Smooth muscle cell (in vitro differentiated cells): ENCODE data around the gene UNC5CL. TPM values are rescaled to one million over a fixed set of nuclear protein-coding genes. Genes with fewer than 3 reads are reported as not detected.

Source experiments
- DNase-seq: peaks from one replicate; lab custom pipeline; 2025; ENCODE audit not compliant: unreplicated experiment; lab: John Stamatoyannopoulos, UW
- H2AFZ ChIP-seq: fragments of 200-600 bp; sonication (generic); 2 replicates; pipeline ENCODE4 v1.6.0; 2016; ENCODE audit warnings: antibody characterized with exemption, low read depth, mild to moderate bottlenecking
- H3F3A ChIP-seq: fragments of 200-600 bp; sonication (generic); 2 replicates; pipeline ENCODE4 v1.6.0; 2017; ENCODE audit warnings: antibody characterized with exemption, low read depth
- H3K27ac ChIP-seq: fragments of 200-600 bp; sonication (generic); 2 replicates; pipeline ENCODE4 v1.5.1; 2016; ENCODE audit warnings: low read depth, mild to moderate bottlenecking
- H3K27me3 ChIP-seq: fragments of 200-600 bp; sonication (generic); 2 replicates; pipeline ENCODE4 v1.6.1; 2016; ENCODE audit warnings: low read depth, mild to moderate bottlenecking
- H3K36me3 ChIP-seq: fragments of 200-600 bp; sonication (generic); 2 replicates; pipeline ENCODE4 v1.5.1; 2016; ENCODE audit warnings: low read depth
- H3K4me1 ChIP-seq: fragments of 200-600 bp; sonication (generic); 2 replicates; pipeline ENCODE4 v1.5.1; 2016; ENCODE audit warnings: low read depth
- H3K4me2 ChIP-seq: fragments of 200-600 bp; sonication (generic); 2 replicates; pipeline ENCODE4 v1.6.0; 2016; ENCODE audit warnings: mild to moderate bottlenecking
- H3K4me3 ChIP-seq: fragments of 200-600 bp; sonication (generic); 2 replicates; pipeline ENCODE4 v1.5.1; 2016; ENCODE audit warnings: mild to moderate bottlenecking
- H3K79me2 ChIP-seq: fragments of 200-600 bp; sonication (generic); 2 replicates; pipeline ENCODE4 v1.6.0; 2016; ENCODE audit warnings: low read depth, mild to moderate bottlenecking
- H3K9ac ChIP-seq: fragments of 200-600 bp; sonication (generic); 2 replicates; pipeline ENCODE4 v1.6.0; 2016; ENCODE audit warnings: low read depth
- H3K9me3 ChIP-seq: fragments of 200-600 bp; sonication (generic); replicated peaks from 2 replicates; pipeline ENCODE4 v1.5.1; 2016; ENCODE audit warnings: low read depth
- H4K20me1 ChIP-seq: fragments of 200-600 bp; sonication (generic); 2 replicates; pipeline ENCODE4 v1.6.0; 2016; ENCODE audit warnings: low read depth
- WGBS: methylation state at CpG from one replicate; pipeline ENCODE4 v1.1.7; 2016; ENCODE audit warnings: low lambda C conversion rate; 5-methylcytosine and 5-hydroxymethylcytosine counted together
- polyA plus RNA-seq: library from polyadenylated mRNA; unstranded; fragments of >200 nt; fragmentation: Nextera tagmentation; extraction: Ambion mirVana; gene quantifications from 2 replicates; pipeline ENCODE4 v1.2.1, GENCODE V29; 2016
- total RNA-seq: library from RNA; depleted of rRNA; stranded (reverse); fragments of >200 nt; gene quantifications from 2 replicates; pipeline ENCODE4 v1.2.3, GENCODE V29; 2014
- TF ChIP-seq, protein P1 (sequence below): fragments of 200-600 bp; sonication (generic); IDR thresholded peaks from 2 replicates; pipeline ENCODE4 v1.5.1; 2017; ENCODE audit warnings: borderline replicate concordance, mild to moderate bottlenecking, antibody characterized with exemption; ENCODE audit not compliant: insufficient read depth, poor library complexity, severe bottlenecking

Gene UNC5CL
- total and polyA plus RNA-seq, 2 experiments from 2014 or later, result 1.1 to 3.4 TPM

DNA sequence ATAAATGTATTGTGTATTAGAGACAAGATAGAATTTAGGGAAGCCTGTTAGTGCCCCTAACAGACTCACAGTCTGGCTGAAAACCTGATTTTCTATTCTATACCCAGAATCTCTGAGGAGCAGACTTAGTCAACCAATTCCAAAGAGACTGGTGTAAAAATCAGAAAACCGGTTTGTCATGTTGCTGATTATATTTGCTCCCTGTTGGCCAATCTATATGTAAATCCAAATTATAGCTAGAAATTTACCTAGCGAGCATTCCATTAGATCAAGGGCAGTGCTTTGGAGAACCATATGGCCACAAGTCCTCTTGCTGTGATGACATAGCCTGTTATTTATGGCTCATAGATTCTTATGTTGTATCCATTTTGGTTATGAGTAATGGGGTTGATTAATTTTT, 38.5 kb upstream of the UNC5CL start:
- Histone ChIP-seq H3K27ac (no peak overlapping the region), H3F3A (no peaks in the 10 kb centered on the region), H3K9ac (no peak overlapping the region), H3K36me3 (peaks cover 12% of the 10 kb centered on the region), H3K4me1 (peaks cover 29% of the 10 kb centered on the region), H3K4me2 (no peak overlapping the region), H3K4me3 (no peak overlapping the region), H3K79me2 (peaks cover 90% of the 10 kb centered on the region), H3K9me3 (no peaks in the 10 kb centered on the region), H4K20me1 (peaks cover 89% of the 10 kb centered on the region), H2AFZ (no peak overlapping the region), H3K27me3 (no peaks in the 10 kb centered on the region)
- 100% methylated on average over 2 of the region's 2 CpGs for WGBS
- TF ChIP-seq, protein P1, sequence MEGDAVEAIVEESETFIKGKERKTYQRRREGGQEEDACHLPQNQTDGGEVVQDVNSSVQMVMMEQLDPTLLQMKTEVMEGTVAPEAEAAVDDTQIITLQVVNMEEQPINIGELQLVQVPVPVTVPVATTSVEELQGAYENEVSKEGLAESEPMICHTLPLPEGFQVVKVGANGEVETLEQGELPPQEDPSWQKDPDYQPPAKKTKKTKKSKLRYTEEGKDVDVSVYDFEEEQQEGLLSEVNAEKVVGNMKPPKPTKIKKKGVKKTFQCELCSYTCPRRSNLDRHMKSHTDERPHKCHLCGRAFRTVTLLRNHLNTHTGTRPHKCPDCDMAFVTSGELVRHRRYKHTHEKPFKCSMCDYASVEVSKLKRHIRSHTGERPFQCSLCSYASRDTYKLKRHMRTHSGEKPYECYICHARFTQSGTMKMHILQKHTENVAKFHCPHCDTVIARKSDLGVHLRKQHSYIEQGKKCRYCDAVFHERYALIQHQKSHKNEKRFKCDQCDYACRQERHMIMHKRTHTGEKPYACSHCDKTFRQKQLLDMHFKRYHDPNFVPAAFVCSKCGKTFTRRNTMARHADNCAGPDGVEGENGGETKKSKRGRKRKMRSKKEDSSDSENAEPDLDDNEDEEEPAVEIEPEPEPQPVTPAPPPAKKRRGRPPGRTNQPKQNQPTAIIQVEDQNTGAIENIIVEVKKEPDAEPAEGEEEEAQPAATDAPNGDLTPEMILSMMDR, result no peak
- DNase-seq, result no peak

DNA sequence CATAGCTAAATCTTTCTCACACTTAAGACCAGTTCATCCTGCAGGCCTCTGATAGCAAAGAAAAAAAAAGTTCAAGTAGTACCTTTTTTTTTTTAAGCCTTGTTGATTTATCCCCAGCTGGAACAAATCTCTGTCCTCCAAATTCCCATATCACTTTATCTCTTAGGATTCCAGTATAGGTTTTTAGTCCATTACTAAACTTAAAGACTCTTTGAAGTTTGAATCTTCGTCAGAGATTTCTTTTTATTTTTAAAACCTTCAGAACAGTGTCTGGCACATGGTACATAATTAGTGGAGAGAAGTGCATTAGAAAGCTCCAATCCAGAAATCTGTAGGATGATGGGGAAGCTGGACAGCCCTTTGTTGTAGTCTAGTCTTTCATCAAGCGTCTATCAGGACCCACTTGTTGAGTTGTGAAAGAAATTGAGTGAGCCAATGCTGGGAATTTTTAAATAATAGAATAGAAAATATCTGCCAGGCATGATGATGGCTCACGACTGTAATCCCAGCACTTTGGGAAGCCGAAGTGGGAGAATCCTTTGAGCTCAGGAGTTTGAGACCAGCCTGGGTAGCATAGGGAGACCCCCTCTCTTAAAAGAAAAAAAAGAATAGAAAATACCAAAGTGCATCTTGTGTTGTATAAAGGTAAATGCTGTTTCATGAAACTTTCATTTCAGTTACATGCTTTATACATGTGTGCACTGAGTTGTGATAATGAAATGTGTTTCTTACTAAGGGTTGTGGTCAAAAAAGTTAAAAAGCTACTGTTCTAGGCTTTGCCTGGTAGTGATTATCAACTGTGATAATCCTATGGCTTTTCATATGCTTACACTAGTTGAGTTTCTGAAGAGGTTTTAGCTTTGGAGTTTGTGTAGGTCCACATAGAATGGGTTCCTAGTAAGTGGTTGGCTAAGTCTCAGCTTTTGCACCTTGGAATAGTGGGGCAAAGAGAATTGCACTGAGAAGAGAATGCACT, 36.9 kb upstream of the UNC5CL start:
- peak overlapping the region; percentile 93 for H3K4me2 ChIP-seq
- peaks cover 73% of the 10 kb centered on the region for H4K20me1 ChIP-seq
- DNase-seq, result no peak
- H3K27me3 ChIP-seq, result no peaks in the 10 kb centered on the region
- no peak overlapping the region for H3K9ac ChIP-seq
- WGBS, result 56% methylated on average over 4 of the region's 4 CpGs
- peaks cover 10% of the 10 kb centered on the region for H3K36me3 ChIP-seq
- no peaks in the 10 kb centered on the region for H3K9me3 ChIP-seq
- peaks cover 3% of the 10 kb centered on the region for H3F3A ChIP-seq
- no peak overlapping the region for H2AFZ ChIP-seq
- H3K4me3 ChIP-seq, result peak overlapping the region; percentile 83
- H3K4me1 ChIP-seq, result peaks cover 33% of the 10 kb centered on the region
- peaks cover 76% of the 10 kb centered on the region for H3K79me2 ChIP-seq
- TF ChIP-seq, protein P1, result no peak
- H3K27ac ChIP-seq, result no peak overlapping the region

DNA sequence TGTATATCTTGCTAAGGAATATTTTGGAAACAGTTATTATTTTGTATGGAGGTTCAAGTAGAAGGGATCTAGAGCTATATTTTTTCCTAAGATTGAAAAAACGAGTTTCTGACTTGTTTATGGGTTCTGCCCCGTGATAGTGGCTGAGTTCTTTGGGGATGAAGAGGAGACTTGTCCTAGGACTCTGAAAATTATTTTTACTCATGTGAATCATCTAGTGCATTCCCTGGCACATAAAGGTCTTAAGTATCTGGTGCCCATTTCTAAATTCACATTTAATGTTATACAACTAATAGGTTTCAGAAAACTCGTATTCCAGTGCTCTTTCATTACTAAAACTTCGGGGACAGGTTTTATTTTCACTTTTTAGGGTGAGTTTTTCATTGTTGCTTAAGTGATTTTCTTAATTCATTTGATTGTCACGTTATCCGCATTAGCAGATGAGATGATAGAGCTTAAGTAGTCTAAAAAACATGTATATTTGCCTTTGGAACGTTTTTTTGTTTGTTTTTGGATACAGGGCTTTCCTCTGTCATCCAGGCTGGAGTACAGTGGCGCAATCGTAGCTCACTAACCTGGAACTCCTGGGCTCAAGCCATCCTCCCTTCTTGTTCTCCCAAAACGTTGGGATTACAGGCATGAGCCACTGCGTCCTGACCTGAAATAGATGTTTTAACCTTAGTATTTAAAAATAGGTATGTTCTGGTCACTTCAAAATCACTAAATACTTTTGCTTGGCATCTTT, 35.8 kb upstream of the UNC5CL start:
- Histone ChIP-seq H3K4me1 (peaks cover 35% of the 10 kb centered on the region), H3K27me3 (no peaks in the 10 kb centered on the region), H3K9me3 (no peaks in the 10 kb centered on the region), H3K27ac (peak overlapping the region; percentile 94), H3K79me2 (peaks cover 65% of the 10 kb centered on the region), H3F3A (peaks cover 3% of the 10 kb centered on the region), H2AFZ (no peak overlapping the region), H3K4me2 (peak overlapping the region; percentile 93), H4K20me1 (peaks cover 63% of the 10 kb centered on the region), H3K4me3 (peak overlapping the region; percentile 83), H3K9ac (peak overlapping the region; percentile 95), H3K36me3 (no peaks in the 10 kb centered on the region)
- DNase-seq, result no peak
- TF ChIP-seq, protein P1, result no peak
- WGBS, result 62% methylated on average over 11 of the region's 11 CpGs
